ENCODE measurements around the gene LIPT2.
A peak's percentile ranks its signal among the peaks of the same experiment; 100 is the strongest.

LIPT2 gene

GRCh38 chr11:74466916-74467885, 26.3 kb downstream of the LIPT2 start, which contains the start of gene KCNE3:
Gene KCNE3, minus strand, starts transcription at chr11:74467549. Its CDS starts 9,986 bp downstream, at chr11:74457563.
- DNase-seq (ENCODE audit: low read depth in 3 of 3), result no peak

GRCh38 chr11:74465291-74465708, 28.2 kb downstream of the LIPT2 start:
- DNase-seq (ENCODE audit: low read depth in 3 of 3), result no peak

- no peak for DNase-seq (ENCODE audit: low read depth in 3 of 3)
Measured at GRCh38 chr11:74464746-74465145, 28.8 kb downstream of the LIPT2 start.

GRCh38 chr11:74463216-74463615, 30.3 kb downstream of the LIPT2 start:
- no peak for DNase-seq (ENCODE audit: low read depth in 3 of 3)

GRCh38 chr11:74462631-74463030, 30.9 kb downstream of the LIPT2 start:
- DNase-seq (ENCODE audit: low read depth in 3 of 3), result no peak

GRCh38 chr11:74462009-74462408, 31.5 kb downstream of the LIPT2 start:
- DNase-seq (ENCODE audit: low read depth in 3 of 3), result no peak

GRCh38 chr11:74460481-74461154, 32.9 kb downstream of the LIPT2 start:
- no peak for DNase-seq (ENCODE audit: low read depth in 3 of 3)

GRCh38 chr11:74460065-74460464, 33.5 kb downstream of the LIPT2 start:
- DNase-seq (ENCODE audit: low read depth in 3 of 3), result no peak

- DNase-seq (ENCODE audit: low read depth in 3 of 3), result no peak
Measured at GRCh38 chr11:74459584-74459983, 33.9 kb downstream of the LIPT2 start.

GRCh38 chr11:74457356-74457755, 36.2 kb downstream of the LIPT2 start:
- no peak for DNase-seq (ENCODE audit: low read depth in 3 of 3)

GRCh38 chr11:74453373-74453975, 40.0 kb downstream of the LIPT2 start:
- DNase-seq (ENCODE audit: low read depth in 3 of 3), result peak; percentile 25 to 65 (median 46)

- DNase-seq (ENCODE audit: low read depth in 3 of 3), result no peak
Measured at GRCh38 chr11:74452366-74452765, 41.2 kb downstream of the LIPT2 start.

- no peak for DNase-seq (ENCODE audit: low read depth in 3 of 3)
Measured at GRCh38 chr11:74450318-74450717, 43.2 kb downstream of the LIPT2 start.

- peak; percentile 5 to 22 (median 6) for DNase-seq (ENCODE audit: low read depth in 3 of 3)
Measured at GRCh38 chr11:74449369-74449931, 44.1 kb downstream of the LIPT2 start.

GRCh38 chr11:74447720-74448119, 45.8 kb downstream of the LIPT2 start:
- DNase-seq (ENCODE audit: low read depth in 3 of 3), result no peak

GRCh38 chr11:74446532-74446938, 47.0 kb downstream of the LIPT2 start:
- DNase-seq (ENCODE audit: low read depth in 3 of 3), result no peak

- DNase-seq (ENCODE audit: low read depth in 3 of 3), result no peak
Measured at GRCh38 chr11:74444173-74444826, 49.2 kb downstream of the LIPT2 start.

- no peak for DNase-seq (ENCODE audit: low read depth in 3 of 3)
Measured at GRCh38 chr11:74443071-74443864, 50.3 kb downstream of the LIPT2 start.

GRCh38 chr11:74442636-74443035, 50.9 kb downstream of the LIPT2 start:
- DNase-seq (ENCODE audit: low read depth in 3 of 3), result no peak

Data from stimulated activated CD4-positive, alpha-beta T cell treated with anti-CD3 and anti-CD28 coated beads, TNF-alpha, amount 100 ng/mL, for 24 hours (primary cell).